ENCODE measurements around the gene CHRDL1. TPM values are rescaled to one million over a fixed set of nuclear protein-coding genes. Genes with fewer than 3 reads are reported as not detected.

Gene CHRDL1
- polyA plus RNA-seq, 1 donor from 2014 or later = 2.0 TPM

GRCh38 chrX:110759785-110760184, 35.8 kb downstream of the CHRDL1 start:
- Histone ChIP-seq H3K9me2 (ENCODE audit: insufficient read depth, low read length) (no peaks in the 10 kb centered on the region), H3F3A (ENCODE audit: insufficient read depth, low read length, poor library complexity, severe bottlenecking) (no peaks in the 10 kb centered on the region), H3K4me2 (ENCODE audit: low read length) (no peak overlapping the region), H3K27ac (ENCODE audit: low read length) (no peak overlapping the region), H3K27me3 (ENCODE audit: insufficient read depth, low read depth, low read length) (no peaks in the 10 kb centered on the region), H2AFZ (ENCODE audit: low read depth, low read length) (no peak overlapping the region), H3K4me3 (ENCODE audit: low read length) (no peak overlapping the region), H3K9ac (ENCODE audit: low read length) (no peak overlapping the region), H4K20me1 (ENCODE audit: insufficient read depth) (no peaks in the 10 kb centered on the region), H3K9me3 (ENCODE audit: low read length) (no peaks in the 10 kb centered on the region), H3K36me3 (ENCODE audit: insufficient read depth, low read length) (no peaks in the 10 kb centered on the region), H3K79me2 (replicated peaks; ENCODE audit: insufficient read depth, low read length) (no peaks in the 10 kb centered on the region)
- TF ChIP-seq EZH2 (IDR thresholded peaks at IDR 0.05; ENCODE audit: borderline replicate concordance, insufficient read depth, low read length, poor library complexity, severe bottlenecking) (no peak), CTCF (IDR thresholded peaks at IDR 0.05; ENCODE audit: poor library complexity, severe bottlenecking) (no peak), MXI1 (conservative IDR thresholded peaks at IDR 0.05; ENCODE audit: poor library complexity, severe bottlenecking) (no peak), SMC3 (conservative IDR thresholded peaks at IDR 0.05; ENCODE audit: poor library complexity) (no peak), POLR2AphosphoS5 (IDR thresholded peaks at IDR 0.05) (no peak), RAD21 (conservative IDR thresholded peaks at IDR 0.05) (no peak), TAF1 (IDR thresholded peaks at IDR 0.05; ENCODE audit: low read depth) (no peak), REST (IDR thresholded peaks at IDR 0.05; ENCODE audit: borderline replicate concordance) (no peak), EP300 (conservative IDR thresholded peaks at IDR 0.05; ENCODE audit: poor library complexity, severe bottlenecking) (no peak)

GRCh38 chrX:110758781-110759422, 36.7 kb downstream of the CHRDL1 start:
- Histone ChIP-seq H3F3A (ENCODE audit: insufficient read depth, low read length, poor library complexity, severe bottlenecking) (no peaks in the 10 kb centered on the region), H3K27ac (ENCODE audit: low read length) (no peak overlapping the region), H3K4me2 (ENCODE audit: low read length) (no peak overlapping the region), H4K20me1 (ENCODE audit: insufficient read depth) (no peaks in the 10 kb centered on the region), H3K4me3 (ENCODE audit: low read length) (no peak overlapping the region), H3K27me3 (ENCODE audit: insufficient read depth, low read depth, low read length) (no peaks in the 10 kb centered on the region), H3K9me3 (ENCODE audit: low read length) (no peaks in the 10 kb centered on the region), H3K79me2 (replicated peaks; ENCODE audit: insufficient read depth, low read length) (no peaks in the 10 kb centered on the region), H3K9me2 (ENCODE audit: insufficient read depth, low read length) (no peaks in the 10 kb centered on the region), H3K9ac (ENCODE audit: low read length) (no peak overlapping the region), H2AFZ (ENCODE audit: low read depth, low read length) (no peak overlapping the region), H3K36me3 (ENCODE audit: insufficient read depth, low read length) (no peaks in the 10 kb centered on the region)
- TF ChIP-seq POLR2AphosphoS5 (IDR thresholded peaks at IDR 0.05) = no peak
- TF ChIP-seq REST (IDR thresholded peaks at IDR 0.05; ENCODE audit: borderline replicate concordance) = no peak
- TF ChIP-seq MXI1 (conservative IDR thresholded peaks at IDR 0.05; ENCODE audit: poor library complexity, severe bottlenecking) = no peak
- no peak for TF ChIP-seq CTCF (IDR thresholded peaks at IDR 0.05; ENCODE audit: poor library complexity, severe bottlenecking)
- no peak for TF ChIP-seq EZH2 (IDR thresholded peaks at IDR 0.05; ENCODE audit: borderline replicate concordance, insufficient read depth, low read length, poor library complexity, severe bottlenecking)
- no peak for TF ChIP-seq SMC3 (conservative IDR thresholded peaks at IDR 0.05; ENCODE audit: poor library complexity)
- TF ChIP-seq RAD21 (conservative IDR thresholded peaks at IDR 0.05) = no peak
- TF ChIP-seq EP300 (conservative IDR thresholded peaks at IDR 0.05; ENCODE audit: poor library complexity, severe bottlenecking) = no peak

Data from neural cell (in vitro differentiated cells).